Neuron (in vitro differentiated cells): ENCODE results near the gene NFIX.

Experiments used
- H2AFZ ChIP-seq: one replicate; pipeline ENCODE4 v1.6.1; 2013; ENCODE audit warnings: low read depth, mild to moderate bottlenecking, inconsistent platforms, low read length, moderate library complexity
- H3K27me3 ChIP-seq: one replicate; pipeline ENCODE4 v1.6.1; 2013; ENCODE audit warnings: low read length; ENCODE audit not compliant: insufficient read depth
- H3K36me3 ChIP-seq: one replicate; pipeline ENCODE4 v1.6.1; 2013; ENCODE audit warnings: low read length; ENCODE audit not compliant: insufficient read depth
- H3K4me1 ChIP-seq: one replicate; pipeline ENCODE4 v1.6.1; 2013; ENCODE audit warnings: low read length; ENCODE audit not compliant: insufficient read depth
- H3K4me3 ChIP-seq: 2 replicates; pipeline ENCODE4 v1.5.1; 2013; ENCODE audit warnings: mild to moderate bottlenecking, low read length, moderate library complexity
- H3K9me3 ChIP-seq: one replicate; pipeline ENCODE4 v1.6.1; 2013; ENCODE audit warnings: low read length

The NFIX gene

DNA sequence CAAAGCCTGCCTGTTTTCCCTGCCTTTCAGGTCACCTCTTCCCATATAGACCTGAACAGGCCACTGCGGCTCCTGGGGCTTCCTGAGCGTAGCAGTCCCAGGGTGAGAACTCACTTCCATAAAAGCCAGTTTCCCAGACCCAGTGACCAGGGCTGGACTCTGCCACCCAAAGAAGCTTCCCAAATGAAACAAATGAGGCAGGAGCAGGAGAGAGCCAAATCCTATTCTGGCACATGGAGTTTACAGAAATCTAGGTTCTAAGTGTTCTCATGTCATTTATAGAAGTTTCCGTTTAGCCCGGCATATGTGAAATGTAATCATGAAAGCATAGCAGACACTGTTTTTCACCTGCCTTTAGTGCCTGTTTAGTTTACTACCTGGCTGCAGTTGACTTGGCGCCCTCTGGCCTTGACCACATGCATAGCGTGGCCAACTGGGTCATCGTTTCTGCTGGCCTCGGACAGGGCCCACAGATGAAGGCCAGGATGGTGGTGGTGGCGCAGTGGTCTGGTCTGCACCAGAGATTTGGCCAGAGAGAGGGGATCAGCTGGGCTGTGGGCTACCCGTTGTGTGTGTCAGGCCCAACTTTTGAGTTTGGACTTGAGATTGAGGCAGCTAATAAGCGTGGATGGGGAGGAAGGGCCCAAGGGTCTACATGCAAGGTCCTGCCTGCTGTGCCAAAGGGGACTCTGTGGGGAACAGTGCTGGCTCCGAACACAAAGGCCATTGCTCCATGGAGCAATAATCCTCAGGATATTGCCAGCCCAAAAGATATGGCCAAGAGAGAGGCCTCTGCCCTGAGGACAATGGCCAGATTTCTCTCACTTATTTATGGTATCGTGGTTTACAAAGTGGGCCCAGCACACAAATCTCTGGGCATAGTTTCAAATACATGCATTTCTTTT is 43.3 kb downstream of the NFIX start:
- no peaks in the 10 kb centered on the region for H3K36me3 ChIP-seq
- H3K4me1 ChIP-seq, result no peaks in the 10 kb centered on the region
- no peak overlapping the region for H3K4me3 ChIP-seq
- H2AFZ ChIP-seq, result no peak overlapping the region
- peaks cover 86% of the 10 kb centered on the region for H3K27me3 ChIP-seq
- H3K9me3 ChIP-seq, result peaks cover 2% of the 10 kb centered on the region

DNA sequence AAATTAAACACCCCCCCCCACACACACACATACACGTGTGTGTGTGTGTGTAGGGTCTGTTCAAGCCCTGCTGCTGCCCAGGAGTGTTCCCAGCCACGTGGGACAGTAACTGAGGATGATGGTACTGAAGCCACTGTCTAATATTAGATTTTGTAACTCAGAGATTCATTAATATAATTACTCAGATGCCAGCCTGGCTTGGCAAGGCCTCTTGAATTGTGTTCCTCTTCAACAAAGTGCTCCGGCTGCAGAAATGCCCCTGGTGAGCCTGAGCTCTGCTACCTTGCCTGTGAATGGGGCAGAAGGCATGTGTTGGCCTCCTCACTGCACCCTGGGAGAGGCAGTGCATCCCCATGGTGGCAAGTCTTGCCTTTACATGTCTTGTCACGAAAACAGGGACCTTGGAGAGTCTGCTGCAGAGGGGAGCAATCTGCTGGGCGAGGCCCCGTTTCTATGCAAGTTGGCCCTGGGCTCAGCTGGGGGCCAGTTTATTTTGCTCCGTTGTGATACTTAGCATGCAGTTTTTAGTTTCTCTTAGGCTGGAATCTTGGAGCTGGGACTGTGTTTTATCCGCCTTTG is 44.0 kb downstream of the NFIX start:
- Histone ChIP-seq H2AFZ (no peak overlapping the region), H3K27me3 (peaks cover 85% of the 10 kb centered on the region), H3K4me1 (no peaks in the 10 kb centered on the region), H3K4me3 (no peak overlapping the region), H3K36me3 (no peaks in the 10 kb centered on the region), H3K9me3 (peaks cover 2% of the 10 kb centered on the region)

DNA sequence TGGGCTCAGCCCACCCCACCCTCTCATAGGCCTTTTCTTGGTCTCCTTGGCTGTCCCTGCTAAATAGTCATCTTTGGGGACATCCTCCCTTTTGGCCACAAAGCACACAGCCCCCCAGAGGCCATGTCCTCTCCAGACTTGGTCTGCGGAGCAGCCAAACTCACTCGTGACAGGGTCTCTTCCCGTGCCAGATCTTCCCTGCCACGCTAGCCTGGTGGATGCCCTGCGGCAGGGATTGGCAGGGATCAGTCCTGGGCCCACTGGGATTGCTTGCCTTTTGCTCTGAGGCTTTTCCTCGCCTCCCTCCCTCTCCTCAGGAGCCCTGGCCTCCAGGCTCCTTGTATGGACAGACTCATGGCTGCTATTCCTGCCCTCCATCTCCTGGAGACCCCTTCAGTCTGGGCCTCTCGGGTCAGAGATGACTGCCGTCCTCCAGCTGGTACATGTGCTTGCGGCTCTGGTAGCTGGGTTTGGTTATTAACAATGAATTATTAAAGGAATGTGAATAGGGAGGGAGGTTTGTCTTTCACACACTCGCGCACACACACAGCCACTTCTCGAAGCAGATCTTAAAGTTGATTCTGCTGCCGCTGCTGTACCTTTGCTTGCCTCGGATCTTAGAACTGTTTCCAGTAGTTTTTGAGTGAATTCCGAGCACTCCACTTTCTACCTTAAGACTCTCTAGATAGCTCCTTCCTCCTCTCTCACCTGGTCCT is 45.1 kb downstream of the NFIX start:
- H3K27me3 ChIP-seq, result peaks cover 85% of the 10 kb centered on the region
- no peaks in the 10 kb centered on the region for H3K4me1 ChIP-seq
- peaks cover 2% of the 10 kb centered on the region for H3K9me3 ChIP-seq
- no peak overlapping the region for H2AFZ ChIP-seq
- no peaks in the 10 kb centered on the region for H3K36me3 ChIP-seq
- H3K4me3 ChIP-seq, result no peak overlapping the region

DNA sequence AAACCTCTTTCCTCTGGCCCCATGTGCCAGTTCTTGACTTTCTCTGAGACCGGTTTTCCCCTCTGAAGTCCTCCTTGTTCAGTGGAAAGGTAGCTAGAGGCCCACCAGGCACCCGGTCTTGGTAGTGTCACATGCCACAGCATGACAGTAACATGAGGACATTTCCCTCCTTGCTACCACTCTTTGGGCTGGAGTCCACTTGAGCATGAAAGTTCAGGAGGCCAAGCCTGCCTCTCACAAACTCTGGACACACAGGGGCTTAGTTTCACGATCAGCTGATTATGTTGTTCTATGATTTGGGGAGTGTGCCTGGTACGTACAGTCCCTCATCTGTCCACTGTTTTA is 45.6 kb downstream of the NFIX start:
- H3K27me3 ChIP-seq, result peaks cover 85% of the 10 kb centered on the region
- H3K4me1 ChIP-seq, result no peaks in the 10 kb centered on the region
- peaks cover 2% of the 10 kb centered on the region for H3K9me3 ChIP-seq
- no peak overlapping the region for H2AFZ ChIP-seq
- H3K4me3 ChIP-seq, result no peak overlapping the region
- H3K36me3 ChIP-seq, result no peaks in the 10 kb centered on the region

DNA sequence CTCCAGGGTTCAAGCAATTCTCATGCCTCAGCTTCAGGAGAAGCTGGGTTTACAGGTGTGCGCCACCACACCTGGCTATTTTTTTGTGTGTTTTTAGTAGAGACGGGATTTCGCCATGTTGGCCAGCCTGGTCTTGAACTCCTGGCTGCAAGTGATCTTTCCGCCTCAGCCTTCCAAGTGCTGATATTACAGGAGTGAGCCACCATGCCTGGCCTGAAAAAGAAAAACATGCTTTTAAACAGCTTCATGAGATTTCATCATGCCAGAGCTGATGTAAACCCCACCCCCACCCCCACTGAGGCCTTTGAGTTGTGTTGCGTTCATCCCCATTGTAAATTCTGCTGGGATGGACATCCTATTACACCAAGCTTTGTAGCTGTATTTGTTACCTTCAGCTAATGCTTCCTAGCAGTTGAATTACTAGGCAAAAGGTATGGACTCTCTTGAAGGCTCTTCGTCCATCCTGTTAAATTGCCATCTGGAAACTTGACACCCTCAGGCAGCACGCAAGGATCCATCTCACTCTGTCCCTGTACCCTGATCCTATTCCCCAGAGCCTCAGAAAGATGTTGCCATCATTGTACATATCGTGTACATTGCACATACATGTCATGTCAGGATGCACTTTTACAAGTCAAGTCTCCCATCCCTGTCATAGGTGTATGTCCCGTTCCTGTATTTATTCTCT is 47.3 kb downstream of the NFIX start:
- H2AFZ ChIP-seq, result no peak overlapping the region

DNA sequence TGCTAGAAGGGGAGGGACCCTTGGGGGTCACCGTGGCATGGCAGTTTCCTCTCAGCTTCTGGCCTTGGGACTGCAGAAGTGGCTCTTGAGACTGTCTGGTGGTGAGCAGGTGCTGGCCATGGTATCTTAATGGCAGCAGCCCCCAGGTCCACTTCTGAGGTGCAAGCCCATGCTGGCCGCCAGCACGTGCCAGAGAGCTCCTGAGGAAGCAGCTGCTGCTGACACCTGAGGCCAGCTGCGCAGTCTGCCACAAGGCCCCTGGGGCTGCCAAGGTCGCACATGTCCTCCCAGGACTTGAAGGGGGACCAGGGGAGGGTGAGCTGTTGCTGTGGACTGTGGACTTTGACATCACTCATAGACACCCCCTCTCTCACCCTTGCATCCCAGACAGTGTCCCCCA is 48.0 kb downstream of the NFIX start:
- Histone ChIP-seq H3K27me3 (peaks cover 86% of the 10 kb centered on the region), H2AFZ (no peak overlapping the region), H3K4me3 (no peak overlapping the region), H3K9me3 (peaks cover 4% of the 10 kb centered on the region), H3K4me1 (no peaks in the 10 kb centered on the region), H3K36me3 (no peaks in the 10 kb centered on the region)

More for the DNA sequence above, 47.3 kb downstream of the NFIX start:
- H3K27me3 ChIP-seq, result peaks cover 86% of the 10 kb centered on the region
- no peak overlapping the region for H3K4me3 ChIP-seq
- peaks cover 4% of the 10 kb centered on the region for H3K9me3 ChIP-seq
- no peaks in the 10 kb centered on the region for H3K4me1 ChIP-seq
- H3K36me3 ChIP-seq, result no peaks in the 10 kb centered on the region

DNA sequence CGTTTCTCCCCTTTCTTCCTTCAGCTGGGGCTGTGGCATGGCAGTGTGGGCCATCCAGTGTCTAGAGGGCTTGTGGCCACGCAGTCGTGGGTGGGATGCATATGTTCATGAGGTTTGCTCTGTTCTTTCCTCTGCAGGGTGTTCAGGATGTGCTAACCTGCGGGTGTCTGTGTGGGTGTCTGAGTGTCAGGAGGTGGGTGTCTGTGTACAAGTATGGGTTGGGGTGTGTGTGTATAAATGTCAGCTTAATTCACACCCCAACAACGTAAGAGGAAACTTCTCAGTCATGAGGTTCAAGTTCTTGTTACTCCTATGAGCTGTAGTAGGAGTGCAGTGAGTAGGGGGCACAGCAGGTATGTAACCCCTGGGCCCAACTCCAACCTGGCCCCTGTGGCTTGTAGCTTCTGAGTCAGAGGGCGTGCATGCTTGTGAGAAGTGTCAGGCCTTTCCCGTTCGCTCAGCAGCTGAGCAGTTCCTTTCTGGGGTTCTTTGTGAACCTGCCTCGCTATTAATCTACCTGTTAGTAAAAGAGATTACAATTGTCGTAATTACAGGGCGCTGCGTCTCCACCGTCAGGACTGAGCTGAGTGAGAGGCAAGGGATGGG is 49.1 kb downstream of the NFIX start:
- Histone ChIP-seq H3K9me3 (peaks cover 2% of the 10 kb centered on the region), H3K27me3 (peaks cover 79% of the 10 kb centered on the region), H3K4me1 (no peaks in the 10 kb centered on the region), H3K4me3 (no peak overlapping the region), H3K36me3 (no peaks in the 10 kb centered on the region), H2AFZ (no peak overlapping the region)

DNA sequence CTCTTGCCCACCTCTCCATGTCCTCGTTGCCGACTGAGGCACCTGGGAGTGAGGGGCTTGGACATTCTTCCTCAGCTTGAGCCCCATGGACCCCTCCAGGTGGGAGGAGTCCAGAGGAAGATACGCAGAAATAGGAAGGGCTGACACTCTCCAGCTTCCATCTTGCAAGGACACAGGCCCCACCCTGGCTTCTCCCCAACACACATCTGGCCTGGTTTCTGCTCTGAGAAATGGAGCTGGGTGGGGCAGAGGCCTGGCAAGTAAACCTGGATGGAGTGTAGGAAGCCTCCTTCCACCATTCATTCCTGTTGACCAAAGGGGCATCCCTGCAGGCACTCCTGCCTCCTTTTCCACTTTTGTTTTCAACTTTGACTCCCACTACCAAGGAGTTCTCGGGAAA is 50.5 kb downstream of the NFIX start:
- H2AFZ ChIP-seq, result no peak overlapping the region
- peaks cover 76% of the 10 kb centered on the region for H3K27me3 ChIP-seq
- H3K9me3 ChIP-seq, result peaks cover 2% of the 10 kb centered on the region
- no peak overlapping the region for H3K4me3 ChIP-seq
- no peaks in the 10 kb centered on the region for H3K36me3 ChIP-seq
- peaks cover 2% of the 10 kb centered on the region for H3K4me1 ChIP-seq

DNA sequence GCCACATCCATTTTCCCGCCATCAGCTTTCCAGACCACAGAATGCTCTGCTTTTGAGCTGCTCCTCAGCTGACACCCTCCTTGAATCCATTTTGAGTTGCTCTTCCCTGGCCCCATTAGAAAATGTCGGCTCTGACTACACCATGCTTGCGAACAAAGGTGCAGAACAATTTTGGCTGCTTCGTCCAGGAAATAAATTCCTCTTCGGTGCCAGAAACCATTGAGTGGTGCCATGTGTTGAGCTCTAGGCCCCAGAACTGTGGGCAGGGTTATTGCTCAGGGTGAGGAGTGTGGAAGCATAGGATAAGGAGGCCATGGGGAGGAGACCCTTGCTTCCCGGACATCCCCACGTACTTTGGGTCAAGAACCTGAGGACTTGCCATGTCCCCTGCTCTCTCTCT is 52.1 kb downstream of the NFIX start:
- no peak overlapping the region for H2AFZ ChIP-seq
- H3K9me3 ChIP-seq, result peaks cover 2% of the 10 kb centered on the region
- H3K4me3 ChIP-seq, result no peak overlapping the region
- H3K27me3 ChIP-seq, result peaks cover 84% of the 10 kb centered on the region
- H3K36me3 ChIP-seq, result no peaks in the 10 kb centered on the region
- H3K4me1 ChIP-seq, result peaks cover 14% of the 10 kb centered on the region

DNA sequence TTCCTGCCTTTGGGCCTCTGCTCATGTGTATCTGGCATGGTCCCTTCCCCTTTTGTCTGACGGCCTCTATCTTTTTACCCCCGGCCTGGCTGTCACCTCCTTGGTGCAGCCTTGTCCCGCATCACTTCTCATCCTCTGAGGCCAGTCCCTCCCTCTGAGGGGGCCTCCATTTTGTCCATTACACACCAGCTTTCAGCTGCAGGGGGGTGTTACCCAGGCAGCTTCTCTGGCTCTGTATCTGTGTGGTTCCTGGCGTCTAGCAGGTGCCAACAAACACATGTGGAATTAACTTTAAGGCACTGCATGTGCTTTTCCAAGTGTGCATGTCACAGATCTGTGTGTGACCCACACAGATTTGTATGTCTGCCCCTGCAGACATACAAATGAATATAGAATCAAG is 55.0 kb downstream of the NFIX start:
- peaks cover 34% of the 10 kb centered on the region for H3K4me1 ChIP-seq
- no peaks in the 10 kb centered on the region for H3K36me3 ChIP-seq
- H3K4me3 ChIP-seq, result no peak overlapping the region
- H3K9me3 ChIP-seq, result peaks cover 2% of the 10 kb centered on the region
- no peak overlapping the region for H2AFZ ChIP-seq
- peaks cover 84% of the 10 kb centered on the region for H3K27me3 ChIP-seq

DNA sequence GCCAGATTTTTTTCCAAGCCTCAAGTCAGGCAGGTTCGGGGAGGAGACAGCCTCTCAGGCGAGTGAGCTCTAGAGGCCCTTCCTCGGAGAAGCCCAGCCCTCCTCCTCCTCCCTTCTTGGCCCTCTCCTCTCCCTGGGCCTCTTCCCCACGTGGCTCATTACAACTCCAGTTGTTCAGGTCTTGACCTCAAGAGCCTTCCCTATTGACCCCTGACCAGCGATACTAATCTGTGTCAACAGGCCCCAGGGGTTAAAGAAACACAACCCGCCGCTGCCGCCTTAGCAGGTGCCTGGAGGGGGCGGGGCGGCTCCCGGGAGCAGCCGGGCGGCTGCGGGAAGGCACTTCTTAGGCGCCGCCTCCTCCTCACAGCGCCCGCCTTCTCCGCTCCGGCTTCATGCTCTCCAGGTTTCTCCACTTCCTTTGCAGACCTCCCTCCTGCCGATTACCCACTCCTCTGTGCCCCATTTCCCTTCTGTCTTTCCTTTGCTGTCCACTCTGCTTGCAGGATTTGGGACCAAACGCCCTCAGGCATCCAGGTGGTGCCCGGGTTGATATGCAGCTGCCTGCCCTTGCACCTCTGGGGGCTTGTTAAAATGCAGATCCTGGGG is 56.4 kb downstream of the NFIX start:
- H2AFZ ChIP-seq, result no peak overlapping the region
- H3K9me3 ChIP-seq, result no peaks in the 10 kb centered on the region
- H3K27me3 ChIP-seq, result peaks cover 84% of the 10 kb centered on the region
- no peak overlapping the region for H3K4me3 ChIP-seq
- no peaks in the 10 kb centered on the region for H3K36me3 ChIP-seq
- H3K4me1 ChIP-seq, result peaks cover 42% of the 10 kb centered on the region

DNA sequence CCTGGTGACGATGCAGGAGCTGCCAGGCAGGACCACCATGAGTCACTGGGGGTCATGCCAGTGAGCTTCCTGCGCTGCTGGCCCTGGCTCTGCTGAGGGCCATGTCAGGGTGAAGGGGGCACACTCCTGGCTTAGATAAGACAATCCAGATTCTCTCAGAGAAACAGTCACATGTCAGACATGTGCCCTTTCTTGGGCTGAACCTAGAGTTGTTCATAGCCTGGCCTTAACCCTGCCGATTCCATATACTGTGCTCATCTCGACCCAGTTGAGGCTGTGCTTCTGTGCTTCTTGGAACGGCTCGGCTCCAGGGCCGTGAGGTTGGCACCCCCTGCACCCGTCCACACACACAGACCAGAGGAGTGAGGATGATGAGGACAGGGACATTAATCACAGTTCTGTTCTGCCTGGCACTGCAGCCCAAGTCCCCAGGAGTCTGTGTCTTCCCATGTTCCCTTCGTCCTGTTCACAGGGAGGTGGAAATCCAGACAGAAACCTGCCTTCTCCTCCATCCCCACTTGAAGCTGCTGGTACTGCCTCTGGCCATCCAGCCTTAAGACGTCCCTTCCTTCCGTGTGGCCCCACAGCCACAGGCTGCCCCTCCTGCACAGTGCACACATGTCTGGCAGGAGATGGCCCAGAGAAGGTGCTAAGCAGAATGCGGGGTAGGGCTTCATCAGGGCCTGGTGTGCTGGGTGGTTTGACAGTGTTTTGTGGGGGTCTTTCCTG is 57.3 kb downstream of the NFIX start:
- peaks cover 42% of the 10 kb centered on the region for H3K4me1 ChIP-seq
- no peaks in the 10 kb centered on the region for H3K9me3 ChIP-seq
- H3K4me3 ChIP-seq, result no peak overlapping the region
- peaks cover 84% of the 10 kb centered on the region for H3K27me3 ChIP-seq
- H2AFZ ChIP-seq, result no peak overlapping the region
- no peaks in the 10 kb centered on the region for H3K36me3 ChIP-seq
